Tibial artery (tissue), 4 donors: ENCODE results near the gene RUFY4.

Experiments
- DNase-seq, 2 donors: peaks; one replicate each; pipeline ENCODE4 v3.0.0-alpha.2; 2019
- H3K27ac ChIP-seq, 2 donors: fragments of 200-600 bp; sonication (generic) in 1 of 2; 1 replicate in 1 of 2; 2 replicates in 1 of 2; pipeline ENCODE4 v1.5.1; 2018 to 2019; ENCODE audit warnings: mild to moderate bottlenecking in 1 of 2
- H3K27me3 ChIP-seq, 2 donors: fragments of 200-600 bp; sonication (generic) in 1 of 2; one replicate each; pipeline versions ENCODE4 v1.5.1 to v1.6.0; 2016 to 2019
- H3K36me3 ChIP-seq, 3 donors: fragments of 200-600 bp; sonication (generic) in 2 of 3; one replicate each; pipeline ENCODE4 v1.5.1; 2016 to 2019; ENCODE audit warnings: mild to moderate bottlenecking in 2 of 3
- H3K4me1 ChIP-seq, 4 donors: fragments of 200-600 bp; sonication (generic) in 2 of 4; 1 replicate in 3 of 4; 2 replicates in 1 of 4; pipeline ENCODE4 v1.5.1; 2016 to 2019
- H3K4me3 ChIP-seq, 2 donors: fragments of 200-600 bp; sonication (generic) in 1 of 2; 1 replicate in 1 of 2; 2 replicates in 1 of 2; pipeline ENCODE4 v1.5.1; 2018 to 2019; ENCODE audit warnings: mild to moderate bottlenecking in 2 of 2
- H3K9me3 ChIP-seq, 3 donors: fragments of 200-600 bp; sonication (generic) in 1 of 3; one replicate each; pipeline ENCODE4 v1.5.1; 2016 to 2019
- intact Hi-C: fragments of 100-400 bp; cut with DNase I; formaldehyde crosslinking; loops from one replicate; pipeline ENCODE4 v1.15.0; 2023; ENCODE audit warnings: low total_unique reads
- TF ChIP-seq, protein P1 (sequence below), 2 experiments: fragments of 200-600 bp in 1 of 2; fragments of 450-650 bp in 1 of 2; IDR thresholded peaks; one replicate each; pipeline ENCODE4 v1.5.1; 2017 to 2019; ENCODE audit warnings: antibody characterized with exemption in 2 of 2, mild to moderate bottlenecking in 1 of 2, moderate library complexity in 1 of 2

The RUFY4 gene

GRCh38 chr2:218026244-218026643, 42.8 kb upstream of the RUFY4 start:
- Histone ChIP-seq H3K4me3 (no peak overlapping the region), H3K9me3 (no peaks in the 10 kb centered on the region), H3K36me3 (no peaks in the 10 kb centered on the region), H3K27me3 (no peaks in the 10 kb centered on the region), H3K4me1 (peaks cover 0 to 59% (median 33%) of the 10 kb centered on the region in 4 donors), H3K27ac (no peak overlapping the region)
- intact Hi-C loops: no loop called here
- DNase-seq: peak; percentile 16 to 18
- TF ChIP-seq, protein P1, sequence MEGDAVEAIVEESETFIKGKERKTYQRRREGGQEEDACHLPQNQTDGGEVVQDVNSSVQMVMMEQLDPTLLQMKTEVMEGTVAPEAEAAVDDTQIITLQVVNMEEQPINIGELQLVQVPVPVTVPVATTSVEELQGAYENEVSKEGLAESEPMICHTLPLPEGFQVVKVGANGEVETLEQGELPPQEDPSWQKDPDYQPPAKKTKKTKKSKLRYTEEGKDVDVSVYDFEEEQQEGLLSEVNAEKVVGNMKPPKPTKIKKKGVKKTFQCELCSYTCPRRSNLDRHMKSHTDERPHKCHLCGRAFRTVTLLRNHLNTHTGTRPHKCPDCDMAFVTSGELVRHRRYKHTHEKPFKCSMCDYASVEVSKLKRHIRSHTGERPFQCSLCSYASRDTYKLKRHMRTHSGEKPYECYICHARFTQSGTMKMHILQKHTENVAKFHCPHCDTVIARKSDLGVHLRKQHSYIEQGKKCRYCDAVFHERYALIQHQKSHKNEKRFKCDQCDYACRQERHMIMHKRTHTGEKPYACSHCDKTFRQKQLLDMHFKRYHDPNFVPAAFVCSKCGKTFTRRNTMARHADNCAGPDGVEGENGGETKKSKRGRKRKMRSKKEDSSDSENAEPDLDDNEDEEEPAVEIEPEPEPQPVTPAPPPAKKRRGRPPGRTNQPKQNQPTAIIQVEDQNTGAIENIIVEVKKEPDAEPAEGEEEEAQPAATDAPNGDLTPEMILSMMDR (IDR thresholded peaks at IDR 0.05): no peak

DNA sequence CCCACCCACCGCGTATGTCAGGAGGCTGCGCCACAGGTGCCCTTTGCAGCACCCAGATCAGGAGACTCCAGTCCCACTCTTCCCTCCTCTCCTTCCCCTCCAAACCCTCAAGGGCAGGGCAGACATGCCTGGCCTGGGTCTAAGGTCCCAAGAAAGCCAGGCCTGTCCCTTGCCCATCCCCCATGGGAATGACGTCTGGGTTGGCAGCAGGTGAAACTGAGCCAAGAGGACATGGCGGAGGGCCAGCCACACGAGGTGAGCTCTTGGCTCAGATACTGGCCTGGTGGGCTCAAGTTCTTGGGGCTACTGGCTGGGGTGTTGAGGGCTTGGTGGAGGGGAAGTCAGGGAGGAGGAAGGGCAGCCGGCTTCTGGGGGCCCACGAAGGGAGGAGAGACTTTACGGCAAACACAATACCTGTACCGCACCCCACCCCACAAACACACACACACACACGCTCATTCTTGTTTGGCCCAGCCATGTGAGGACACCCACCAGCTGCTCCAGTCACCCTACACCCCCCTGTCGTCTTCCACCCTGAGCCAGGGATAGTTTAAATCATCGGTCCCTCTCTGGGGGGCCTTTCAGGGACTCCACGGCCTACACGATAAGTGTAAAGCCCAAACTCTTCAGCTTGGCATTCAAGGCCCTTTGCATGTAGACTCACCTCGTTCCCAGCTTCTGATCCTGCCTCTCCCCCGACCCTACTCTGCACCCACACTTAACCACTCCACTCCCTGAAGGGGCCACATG, 42.2 kb upstream of the RUFY4 start:
- Histone ChIP-seq H3K4me3 (no peak overlapping the region), H3K27ac (no peak overlapping the region), H3K4me1 (peaks cover 0 to 58% (median 30%) of the 10 kb centered on the region in 4 donors), H3K27me3 (no peaks in the 10 kb centered on the region), H3K36me3 (no peaks in the 10 kb centered on the region), H3K9me3 (no peaks in the 10 kb centered on the region)
- intact Hi-C loops: no loop called here
- peak; percentile 18 to 67 for DNase-seq
- TF ChIP-seq, protein P1 (IDR thresholded peaks at IDR 0.05): no peak

DNA sequence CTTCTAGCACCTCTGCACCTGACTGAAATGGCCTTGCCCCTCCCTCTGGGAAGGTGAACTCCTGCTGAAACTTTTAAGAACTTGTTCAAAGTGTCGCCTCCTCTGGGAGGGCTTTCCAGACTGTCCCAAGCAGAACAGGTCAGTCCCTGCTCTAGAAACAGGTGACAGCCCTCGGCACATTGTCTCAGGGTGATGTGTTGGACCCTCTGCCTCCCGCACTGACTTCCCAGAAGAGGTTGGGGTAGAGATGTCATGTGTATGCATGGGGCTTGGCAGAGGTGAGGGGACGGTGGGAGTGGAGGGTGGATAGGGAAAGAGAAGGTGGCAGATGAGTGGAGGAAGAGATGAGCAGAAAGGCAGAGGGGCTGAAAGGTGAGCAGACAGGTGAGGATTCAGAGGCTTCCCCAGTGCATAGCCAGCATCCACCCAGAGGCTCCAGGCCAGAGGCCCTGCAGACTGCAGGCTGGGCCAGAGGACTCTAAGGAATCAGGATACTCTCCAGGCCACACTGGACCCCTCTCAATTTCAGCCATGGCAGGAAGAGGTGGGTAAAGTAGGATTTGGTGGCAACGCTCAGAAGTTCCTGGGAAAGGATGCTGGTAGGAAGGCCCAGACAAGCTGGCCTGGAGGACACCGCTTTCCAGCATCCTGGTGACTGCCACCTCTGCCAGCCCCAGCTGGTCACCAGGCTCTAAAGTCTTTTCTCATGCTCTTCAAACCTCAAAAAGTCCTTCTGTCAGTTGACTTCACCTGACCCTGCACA, 41.4 kb upstream of the RUFY4 start:
- TF ChIP-seq, protein P1 (IDR thresholded peaks at IDR 0.05): no peak
- Histone ChIP-seq H3K27ac (no peak overlapping the region), H3K9me3 (no peaks in the 10 kb centered on the region)

DNA sequence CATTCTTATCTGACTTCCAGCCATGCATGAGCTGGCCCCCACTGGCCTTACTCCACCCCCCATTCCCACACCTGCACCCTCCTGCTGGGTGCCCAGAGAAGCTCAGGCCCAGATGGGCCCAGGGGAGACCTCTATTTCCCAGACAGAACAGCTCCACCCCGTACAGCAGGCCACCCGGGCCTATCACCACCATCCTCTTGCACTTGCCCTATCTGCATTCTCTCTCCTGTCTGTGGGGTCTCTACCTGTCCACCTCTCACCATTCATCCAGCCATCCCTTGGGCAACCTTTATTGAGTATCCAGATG, 40.9 kb upstream of the RUFY4 start:
- TF ChIP-seq, protein P1 (IDR thresholded peaks at IDR 0.05): no peak
- intact Hi-C loops: no loop called here
- Histone ChIP-seq H3K36me3 (no peaks in the 10 kb centered on the region), H3K4me1 (peaks cover 0 to 53% (median 32%) of the 10 kb centered on the region in 4 donors), H3K4me3 (no peak overlapping the region), H3K27me3 (no peaks in the 10 kb centered on the region), H3K27ac (no peak overlapping the region), H3K9me3 (no peaks in the 10 kb centered on the region)
- peak in 1 of 2 donors; percentile 54 for DNase-seq

More for the DNA sequence above, 41.4 kb upstream of the RUFY4 start:
- Histone ChIP-seq H3K4me1 (peaks cover 0 to 58% (median 32%) of the 10 kb centered on the region in 4 donors), H3K36me3 (no peaks in the 10 kb centered on the region), H3K27me3 (no peaks in the 10 kb centered on the region), H3K4me3 (no peak overlapping the region)
- peak in 1 of 2 donors; percentile 49 for DNase-seq
- intact Hi-C loops: no loop called here

GRCh38 chr2:218028562-218029348, 40.3 kb upstream of the RUFY4 start:
- Histone ChIP-seq H3K4me3 (no peak overlapping the region), H3K36me3 (no peaks in the 10 kb centered on the region), H3K4me1 (peaks cover 0 to 48% (median 30%) of the 10 kb centered on the region in 4 donors), H3K27ac (peak overlapping the region in 1 of 2 donors; percentile 32), H3K9me3 (no peaks in the 10 kb centered on the region), H3K27me3 (no peaks in the 10 kb centered on the region)
- DNase-seq: peak in 1 of 2 donors; percentile 64
- TF ChIP-seq, protein P1 (IDR thresholded peaks at IDR 0.05): no peak
- intact Hi-C loops: no loop called here
